LHCN-M2 (cell line): ENCODE measurements around the gene NIT1. TPM values are rescaled to one million over a fixed set of nuclear protein-coding genes. Genes with fewer than 3 reads are reported as not detected.

Experiments
- total RNA-seq: library from RNA; depleted of rRNA; stranded (reverse); fragments of >200 nt; gene quantifications from 2 replicates; pipeline ENCODE4 v1.2.3, GENCODE V29; 2014; rRNA removed

The NIT1 gene
- total RNA-seq, 1 experiment from 2014 or later: 28.4 TPM

Other genes starting within 250 kb of the NIT1 start
- gene ITLN1, start 232.9 kb upstream of the NIT1 start, total RNA-seq: not detected in 2 replicates
- not detected in 2 replicates for gene ITLN2, start 163.3 kb upstream of the NIT1 start, total RNA-seq
- 1.4 and 2.6 TPM in 2 replicates for gene F11R, start 97.0 kb upstream of the NIT1 start, total RNA-seq
- 14.7 and 27.3 TPM in 2 replicates for gene TSTD1, start 79.1 kb upstream of the NIT1 start, total RNA-seq
- gene USF1, start 72.1 kb upstream of the NIT1 start, total RNA-seq: 76.0 and 83.2 TPM in 2 replicates
- not detected in 2 replicates for gene ARHGAP30, start 48.2 kb upstream of the NIT1 start, total RNA-seq
- gene NECTIN4, start 28.5 kb upstream of the NIT1 start, total RNA-seq: 0.26 TPM in 1 of 2 replicates, not detected in the other
- 0.29 and 0.71 TPM in 2 replicates for gene KLHDC9, start 19.7 kb upstream of the NIT1 start, total RNA-seq
- gene PFDN2, start 68 bp upstream of the NIT1 start, total RNA-seq: 58.6 and 87.5 TPM in 2 replicates
- 27.7 and 29.6 TPM in 2 replicates for gene DEDD, start 14.6 kb downstream of the NIT1 start, total RNA-seq
- 50.0 and 90.6 TPM in 2 replicates for gene UFC1, start 35.9 kb downstream of the NIT1 start, total RNA-seq
- 9.1 and 15.3 TPM in 2 replicates for gene USP21, start 41.4 kb downstream of the NIT1 start, total RNA-seq
- 15.3 and 17.8 TPM in 2 replicates for gene PPOX, start 48.3 kb downstream of the NIT1 start, total RNA-seq
- gene B4GALT3, start 59.4 kb downstream of the NIT1 start, total RNA-seq: 40.4 and 42.6 TPM in 2 replicates
- 5.0 and 5.4 TPM in 2 replicates for gene ADAMTS4, start 80.9 kb downstream of the NIT1 start, total RNA-seq
- gene NDUFS2, start 84.3 kb downstream of the NIT1 start, total RNA-seq: 115 and 133 TPM in 2 replicates
- 0.86 and 1.2 TPM in 2 replicates for gene FCER1G, start 97.2 kb downstream of the NIT1 start, total RNA-seq
- not detected in 2 replicates for gene APOA2, start 105.5 kb downstream of the NIT1 start, total RNA-seq
- 9.8 and 12.6 TPM in 2 replicates for gene TOMM40L, start 108.0 kb downstream of the NIT1 start, total RNA-seq
- not detected in 2 replicates for gene NR1I3, start 120.1 kb downstream of the NIT1 start, total RNA-seq
- 0.17 TPM in 1 of 2 replicates, not detected in the other for gene PCP4L1, start 140.6 kb downstream of the NIT1 start, total RNA-seq
- gene MPZ, start 191.9 kb downstream of the NIT1 start, total RNA-seq: 10.7 TPM in 2 replicates
- gene SDHC, start 196.3 kb downstream of the NIT1 start, total RNA-seq: 32.8 and 34.1 TPM in 2 replicates
- not detected in 2 replicates for gene CFAP126, start 249.8 kb downstream of the NIT1 start, total RNA-seq